ENCODE data around the gene ADAMTS12.
"Not testable (repeated sequence)": the region's sequence is repeated elsewhere in the genome, so short reads cannot be mapped to it uniquely, and the experiment has no call there.

The ADAMTS12 gene

DNA sequence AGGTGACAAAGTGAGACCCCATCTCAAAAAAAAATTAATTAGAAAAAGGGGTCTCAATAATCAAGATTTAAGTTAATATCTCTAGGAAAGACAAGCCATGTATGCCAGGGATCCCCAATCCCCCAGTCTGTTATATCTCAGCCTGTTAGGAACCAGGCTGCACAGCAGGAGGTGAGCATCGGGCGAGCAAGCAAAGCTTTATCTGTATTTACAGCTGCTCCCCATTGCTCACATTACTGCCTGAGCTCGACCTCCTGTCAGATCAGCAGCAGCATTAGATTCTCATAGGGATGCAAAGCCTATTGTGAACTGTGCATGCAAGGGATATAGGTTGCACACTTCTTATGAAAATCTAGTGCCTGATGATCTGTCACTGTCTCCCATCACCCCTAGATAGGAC, 334.2 kb downstream of the ADAMTS12 start:
- H3K27me3 ChIP-seq, result no peaks in the 10 kb centered on the region
- DNase-seq, result no peak
- no peaks in the 10 kb centered on the region for H3K9me3 ChIP-seq
- no peaks in the 10 kb centered on the region for H3K36me3 ChIP-seq
- peaks cover 0 to 14% (median 4%) of the 10 kb centered on the region in 4 donors for H3K4me1 ChIP-seq
- H3K27ac ChIP-seq, result no peak overlapping the region
- intact Hi-C loops (cut with DNase I; ENCODE audit: low total_unique reads), result no loop called here
- TF ChIP-seq, protein P1, sequence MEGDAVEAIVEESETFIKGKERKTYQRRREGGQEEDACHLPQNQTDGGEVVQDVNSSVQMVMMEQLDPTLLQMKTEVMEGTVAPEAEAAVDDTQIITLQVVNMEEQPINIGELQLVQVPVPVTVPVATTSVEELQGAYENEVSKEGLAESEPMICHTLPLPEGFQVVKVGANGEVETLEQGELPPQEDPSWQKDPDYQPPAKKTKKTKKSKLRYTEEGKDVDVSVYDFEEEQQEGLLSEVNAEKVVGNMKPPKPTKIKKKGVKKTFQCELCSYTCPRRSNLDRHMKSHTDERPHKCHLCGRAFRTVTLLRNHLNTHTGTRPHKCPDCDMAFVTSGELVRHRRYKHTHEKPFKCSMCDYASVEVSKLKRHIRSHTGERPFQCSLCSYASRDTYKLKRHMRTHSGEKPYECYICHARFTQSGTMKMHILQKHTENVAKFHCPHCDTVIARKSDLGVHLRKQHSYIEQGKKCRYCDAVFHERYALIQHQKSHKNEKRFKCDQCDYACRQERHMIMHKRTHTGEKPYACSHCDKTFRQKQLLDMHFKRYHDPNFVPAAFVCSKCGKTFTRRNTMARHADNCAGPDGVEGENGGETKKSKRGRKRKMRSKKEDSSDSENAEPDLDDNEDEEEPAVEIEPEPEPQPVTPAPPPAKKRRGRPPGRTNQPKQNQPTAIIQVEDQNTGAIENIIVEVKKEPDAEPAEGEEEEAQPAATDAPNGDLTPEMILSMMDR (IDR thresholded peaks at IDR 0.05), result no peak
- no peak overlapping the region for H3K4me3 ChIP-seq

DNA sequence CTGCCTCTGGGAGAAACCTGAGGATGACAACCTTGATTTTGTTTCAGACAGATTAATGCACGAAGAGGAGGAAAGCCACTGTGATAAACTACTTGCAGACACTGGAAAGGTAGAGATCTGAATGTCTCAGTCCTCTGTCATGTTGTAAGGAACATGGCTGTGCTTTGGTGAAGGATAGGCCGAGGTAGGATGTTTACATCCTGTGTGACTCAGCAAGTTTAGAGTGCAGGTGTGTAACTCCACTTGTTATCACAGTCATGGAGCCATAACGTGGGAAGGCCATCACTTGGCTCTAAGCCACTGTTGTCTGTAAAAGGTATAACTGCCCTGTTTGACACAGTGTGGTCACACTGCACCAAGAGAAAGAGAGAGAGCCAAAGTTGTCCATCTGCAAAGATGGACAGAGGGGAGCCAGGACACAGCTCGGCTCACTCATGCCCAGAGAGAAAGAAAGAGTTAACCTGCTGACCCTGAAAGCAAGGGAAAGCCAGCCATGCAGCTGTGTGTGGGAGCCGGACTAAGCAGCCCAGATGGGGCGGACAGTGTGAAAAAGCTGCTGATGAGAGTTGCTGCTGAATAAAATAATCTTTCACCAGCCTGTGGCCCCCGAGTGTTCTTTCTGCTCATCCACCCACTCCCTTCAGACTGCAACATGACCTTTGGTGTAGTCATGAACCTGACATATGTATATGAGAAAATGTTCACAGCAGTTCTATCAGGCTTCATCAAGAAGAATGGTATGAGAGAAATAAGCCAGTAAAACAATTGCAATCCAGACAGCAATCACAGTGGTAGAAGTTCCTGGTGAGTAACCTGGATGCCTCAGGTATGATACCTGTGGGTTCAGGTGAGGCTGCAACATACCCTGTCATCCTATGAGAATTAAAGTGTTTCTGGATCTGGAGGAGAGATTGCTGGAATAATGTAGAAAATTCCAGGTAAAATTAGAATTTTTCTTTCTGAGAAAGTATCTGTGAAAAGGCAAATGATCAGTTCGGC, 335.2 kb downstream of the ADAMTS12 start:
- H3K27me3 ChIP-seq, result no peaks in the 10 kb centered on the region
- TF ChIP-seq, protein P1 (IDR thresholded peaks at IDR 0.05), result no peak
- no peaks in the 10 kb centered on the region for H3K9me3 ChIP-seq
- H3K4me1 ChIP-seq, result peaks cover 0 to 14% (median 4%) of the 10 kb centered on the region in 4 donors
- no peak for DNase-seq
- no peak overlapping the region for H3K4me3 ChIP-seq
- no peak overlapping the region for H3K27ac ChIP-seq
- intact Hi-C loops (cut with DNase I; ENCODE audit: low total_unique reads), result no loop called here
- no peaks in the 10 kb centered on the region for H3K36me3 ChIP-seq

DNA sequence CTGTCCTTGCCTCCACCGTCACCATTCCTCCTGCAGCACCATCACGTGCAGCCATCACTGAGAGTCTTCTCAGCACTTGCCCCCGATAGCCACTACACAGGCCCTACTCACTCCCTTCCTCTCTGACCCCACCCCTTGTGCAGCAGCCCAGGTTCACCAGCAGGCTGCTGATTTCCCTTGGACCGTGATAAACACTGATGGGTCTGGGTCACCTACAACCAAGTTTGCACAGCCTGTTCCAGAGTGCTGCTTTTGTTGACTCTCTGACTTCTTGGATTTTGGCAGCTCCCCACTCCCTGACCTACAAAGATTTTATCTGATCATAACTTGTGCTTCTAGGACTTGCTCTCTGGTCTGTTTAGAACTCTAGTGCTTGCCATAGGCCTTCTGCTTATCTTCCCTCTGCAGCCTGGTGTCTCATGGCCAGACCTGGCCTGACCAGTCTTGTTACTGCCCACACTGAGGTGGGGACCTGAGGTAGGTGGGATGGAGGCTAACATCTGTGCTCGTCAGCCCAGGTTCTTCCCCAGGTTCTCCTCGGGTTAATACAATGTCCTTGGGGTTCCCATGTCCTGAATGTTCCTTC, 341.7 kb downstream of the ADAMTS12 start:
- H3K9me3 ChIP-seq, result no peaks in the 10 kb centered on the region
- H3K4me3 ChIP-seq, result no peak overlapping the region
- H3K36me3 ChIP-seq, result peaks cover 0 to 5% (median 3%) of the 10 kb centered on the region in 3 donors
- no peak for DNase-seq
- no peaks in the 10 kb centered on the region for H3K4me1 ChIP-seq
- H3K27ac ChIP-seq, result no peak overlapping the region
- TF ChIP-seq, protein P1 (IDR thresholded peaks at IDR 0.05), result no peak
- no peaks in the 10 kb centered on the region for H3K27me3 ChIP-seq
- intact Hi-C loops (cut with DNase I; ENCODE audit: low total_unique reads), result no loop called here

DNA sequence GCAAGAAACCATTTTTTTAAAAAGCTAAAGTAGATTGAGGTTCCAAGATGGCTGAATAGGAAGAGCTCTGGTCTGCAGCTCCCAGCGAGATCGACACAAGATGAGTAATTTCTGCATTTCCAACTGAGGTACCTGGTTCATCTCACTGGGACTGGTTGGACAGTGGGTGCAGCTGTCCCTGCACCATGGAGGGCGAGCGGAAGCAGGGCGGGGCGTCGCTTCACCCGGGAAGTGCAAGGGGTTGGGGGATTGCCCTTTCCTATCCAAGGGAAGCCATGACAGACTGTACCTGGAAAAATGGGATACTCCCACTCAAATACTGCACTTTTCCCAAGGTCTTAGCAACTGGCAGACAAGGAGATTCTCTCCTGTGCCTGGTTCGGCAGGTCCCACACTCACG, 352.0 kb downstream of the ADAMTS12 start:
- H3K4me3 ChIP-seq; H3K27me3 ChIP-seq; DNase-seq; H3K27ac ChIP-seq; intact Hi-C loops (cut with DNase I; ENCODE audit: low total_unique reads); H3K9me3 ChIP-seq; H3K36me3 ChIP-seq: not testable (repeated sequence)
- peaks cover 0 to 20% (median 13%) of the 10 kb centered on the region in 4 donors for H3K4me1 ChIP-seq

DNA sequence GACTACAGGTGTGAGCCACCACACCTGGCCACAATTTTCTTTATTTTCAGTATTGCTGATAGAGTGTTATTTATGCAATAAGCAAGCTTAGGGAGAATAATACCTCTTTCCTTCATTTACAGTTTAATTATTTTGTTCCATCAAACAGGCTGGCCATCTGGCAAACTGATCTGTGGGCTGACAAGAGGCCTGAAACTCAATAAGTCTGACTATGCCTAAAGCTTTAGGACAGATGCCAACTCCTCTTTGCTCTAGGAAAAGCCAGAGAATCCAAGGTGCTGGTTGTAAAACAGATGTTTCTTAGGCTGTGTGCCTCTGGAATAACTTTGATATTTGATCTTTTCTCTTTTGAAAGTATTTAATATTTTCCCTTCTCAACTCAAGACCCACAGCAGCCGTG, 352.6 kb downstream of the ADAMTS12 start:
- no peak overlapping the region for H3K4me3 ChIP-seq
- TF ChIP-seq, protein P1 (IDR thresholded peaks at IDR 0.05), result no peak
- peaks cover 0 to 20% (median 13%) of the 10 kb centered on the region in 4 donors for H3K4me1 ChIP-seq
- no peaks in the 10 kb centered on the region for H3K27me3 ChIP-seq
- no peak for DNase-seq
- intact Hi-C loops (cut with DNase I; ENCODE audit: low total_unique reads), result no loop called here
- H3K36me3 ChIP-seq, result no peaks in the 10 kb centered on the region
- no peaks in the 10 kb centered on the region for H3K9me3 ChIP-seq
- no peak overlapping the region for H3K27ac ChIP-seq

DNA sequence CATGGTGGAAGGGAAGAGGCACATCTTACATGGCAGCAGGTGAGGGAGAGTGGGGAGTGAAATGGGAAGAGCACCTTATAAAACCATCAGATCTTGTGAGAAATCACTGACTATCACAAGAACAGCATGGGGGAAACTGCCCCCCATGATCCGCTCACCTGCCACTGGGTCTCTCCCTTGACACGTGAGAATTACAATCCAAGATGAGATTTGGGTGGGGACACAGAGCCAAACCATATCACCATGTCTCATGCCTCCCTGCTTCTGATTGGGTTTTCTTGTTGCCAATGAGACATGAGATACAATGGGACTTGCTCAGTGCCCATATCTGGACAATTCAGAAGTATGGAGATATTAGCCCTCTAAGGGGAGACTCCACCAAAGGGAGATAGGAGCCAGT, 353.6 kb downstream of the ADAMTS12 start:
- DNase-seq, result no peak
- intact Hi-C loops (cut with DNase I; ENCODE audit: low total_unique reads), result no loop called here
- H3K4me3 ChIP-seq, result no peak overlapping the region
- TF ChIP-seq, protein P1 (IDR thresholded peaks at IDR 0.05), result no peak
- no peaks in the 10 kb centered on the region for H3K9me3 ChIP-seq
- H3K4me1 ChIP-seq, result peaks cover 0 to 20% (median 13%) of the 10 kb centered on the region in 4 donors
- no peaks in the 10 kb centered on the region for H3K27me3 ChIP-seq
- no peak overlapping the region for H3K27ac ChIP-seq
- no peaks in the 10 kb centered on the region for H3K36me3 ChIP-seq

Measured in tibial artery (tissue), 4 donors.